K562 (cell line): ENCODE measurements around the gene ADAM23.

Source experiments
- ARHGAP35 ChIP-seq: fragments of 450-650 bp; IDR thresholded peaks from 2 replicates; pipeline ENCODE4 v1.6.1; 2018; ENCODE audit not compliant: partially characterized antibody
- CTBP1 ChIP-seq: fragments of 450-650 bp; IDR thresholded peaks from 2 replicates; pipeline ENCODE4 v1.6.1; 2016; ENCODE audit warnings: borderline replicate concordance
- CTCF ChIP-seq, 3 experiments: IDR thresholded peaks in 2 of 3; conservative IDR thresholded peaks in 1 of 3; 2 replicates each; pipeline ENCODE4 v1.5.1; 2011 to 2012; ENCODE audit warnings: low read length in 3 of 3, mild to moderate bottlenecking in 3 of 3, control low read depth in 2 of 3, improper control_type of control experiment in 1 of 3, inconsistent platforms in 1 of 3, low read depth in 1 of 3, mixed read lengths in 1 of 3, moderate library complexity in 1 of 3; ENCODE audit not compliant: insufficient read depth in 2 of 3
- FOXK1 ChIP-seq: sonication (generic); formaldehyde crosslinking; IDR thresholded peaks from 2 replicates; pipeline ENCODE4 v1.8.0; 2022; ENCODE audit warnings: missing genetic modification reagents, mild to moderate bottlenecking, borderline replicate concordance
- FOXP4 ChIP-seq: sonication (generic); formaldehyde crosslinking; IDR thresholded peaks from 2 replicates; pipeline ENCODE4 v1.8.0; 2022; ENCODE audit warnings: mild to moderate bottlenecking, missing genetic modification reagents, borderline replicate concordance
- MAX ChIP-seq: sonication (generic); formaldehyde crosslinking; IDR thresholded peaks from 2 replicates; pipeline ENCODE4 v1.9.0; 2022; ENCODE audit warnings: mild to moderate bottlenecking, missing genetic modification reagents
- SMC3 ChIP-seq: conservative IDR thresholded peaks from 2 replicates; pipeline ENCODE4 v1.6.1; 2011; ENCODE audit warnings: low read depth, low read length, improper control_type of control experiment; ENCODE audit not compliant: insufficient read depth
- TAF7 ChIP-seq: fragments of 450-650 bp; IDR thresholded peaks from 2 replicates; pipeline ENCODE4 v1.6.1; 2016; ENCODE audit warnings: missing genetic modification characterization, missing compliant biosample characterization
- U2AF2 ChIP-seq: fragments of 200-400 bp; formaldehyde crosslinking; optimal IDR thresholded peaks from 2 replicates; pipeline ENCODE3; 2017; ENCODE audit warnings: low read depth, mild to moderate bottlenecking, low read length

GRCh38 chr2:206531996-206532543 is 88.7 kb downstream of the ADAM23 start:
- TF ChIP-seq TAF7 (tag) (no peak), ARHGAP35 (no peak), U2AF2 (no peak), CTCF (IDR thresholded peaks at IDR 0.05 in 2 of 3, conservative IDR thresholded peaks at IDR 0.05 in 1 of 3; ENCODE audit: insufficient read depth in 2 of 3, low read depth in 1 of 3, low read length in 3 of 3) (no peak), SMC3 (no peak), MAX (CRISPR knock-in tag) (no peak), FOXK1 (CRISPR knock-in tag) (no peak), FOXP4 (CRISPR knock-in tag) (no peak), CTBP1 (no peak)
